ENCODE results near the gene DBX1. TPM values are rescaled to one million over a fixed set of nuclear protein-coding genes. Genes with fewer than 3 reads are reported as not detected.
"Not testable (repeated sequence)": the region's sequence is repeated elsewhere in the genome, so short reads cannot be mapped to it uniquely, and the experiment has no call there.

DBX1 gene
- total and polyA plus RNA-seq, 8 donors: not detected

DNA sequence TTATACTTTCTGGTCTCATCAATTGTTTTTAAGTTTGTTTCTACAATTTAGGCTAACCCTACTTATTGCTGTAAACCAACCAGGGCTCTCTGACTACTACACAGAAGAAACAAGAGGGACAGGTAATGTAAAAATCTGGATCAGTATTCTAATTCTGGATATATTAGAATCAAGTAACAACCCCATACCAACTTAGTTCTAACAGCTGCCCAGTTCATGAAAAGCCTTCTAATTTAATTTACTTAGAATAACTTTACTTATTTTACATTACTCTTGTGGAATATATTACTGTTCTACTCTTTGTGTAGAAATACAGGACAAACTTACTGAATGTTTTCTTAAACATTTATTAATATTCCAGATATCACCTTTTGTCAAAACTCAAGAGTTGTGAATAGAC is 45.5 kb upstream of the DBX1 start:
- no peak for DNase-seq
- no peak overlapping the region for H3K4me3 ChIP-seq
- H3K27me3 ChIP-seq: peaks cover 4 to 62% (median 33%) of the 10 kb centered on the region in 3 donors
- TF ChIP-seq, protein P1, sequence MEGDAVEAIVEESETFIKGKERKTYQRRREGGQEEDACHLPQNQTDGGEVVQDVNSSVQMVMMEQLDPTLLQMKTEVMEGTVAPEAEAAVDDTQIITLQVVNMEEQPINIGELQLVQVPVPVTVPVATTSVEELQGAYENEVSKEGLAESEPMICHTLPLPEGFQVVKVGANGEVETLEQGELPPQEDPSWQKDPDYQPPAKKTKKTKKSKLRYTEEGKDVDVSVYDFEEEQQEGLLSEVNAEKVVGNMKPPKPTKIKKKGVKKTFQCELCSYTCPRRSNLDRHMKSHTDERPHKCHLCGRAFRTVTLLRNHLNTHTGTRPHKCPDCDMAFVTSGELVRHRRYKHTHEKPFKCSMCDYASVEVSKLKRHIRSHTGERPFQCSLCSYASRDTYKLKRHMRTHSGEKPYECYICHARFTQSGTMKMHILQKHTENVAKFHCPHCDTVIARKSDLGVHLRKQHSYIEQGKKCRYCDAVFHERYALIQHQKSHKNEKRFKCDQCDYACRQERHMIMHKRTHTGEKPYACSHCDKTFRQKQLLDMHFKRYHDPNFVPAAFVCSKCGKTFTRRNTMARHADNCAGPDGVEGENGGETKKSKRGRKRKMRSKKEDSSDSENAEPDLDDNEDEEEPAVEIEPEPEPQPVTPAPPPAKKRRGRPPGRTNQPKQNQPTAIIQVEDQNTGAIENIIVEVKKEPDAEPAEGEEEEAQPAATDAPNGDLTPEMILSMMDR (IDR thresholded peaks at IDR 0.05): no peak
- TF ChIP-seq EP300 (IDR thresholded peaks at IDR 0.05) (no peak), POLR2AphosphoS5 (IDR thresholded peaks at IDR 0.05) (no peak), POLR2A (IDR thresholded peaks at IDR 0.05) (no peak)
- peaks cover 0 to 12% (median 2%) of the 10 kb centered on the region in 4 donors for H3K4me1 ChIP-seq
- intact Hi-C loops (cut with DNase I; ENCODE audit: low total_unique reads): no loop called here
- H3K9me3 ChIP-seq: no peaks in the 10 kb centered on the region
- no peak overlapping the region for H3K27ac ChIP-seq
- H3K36me3 ChIP-seq: no peaks in the 10 kb centered on the region

DNA sequence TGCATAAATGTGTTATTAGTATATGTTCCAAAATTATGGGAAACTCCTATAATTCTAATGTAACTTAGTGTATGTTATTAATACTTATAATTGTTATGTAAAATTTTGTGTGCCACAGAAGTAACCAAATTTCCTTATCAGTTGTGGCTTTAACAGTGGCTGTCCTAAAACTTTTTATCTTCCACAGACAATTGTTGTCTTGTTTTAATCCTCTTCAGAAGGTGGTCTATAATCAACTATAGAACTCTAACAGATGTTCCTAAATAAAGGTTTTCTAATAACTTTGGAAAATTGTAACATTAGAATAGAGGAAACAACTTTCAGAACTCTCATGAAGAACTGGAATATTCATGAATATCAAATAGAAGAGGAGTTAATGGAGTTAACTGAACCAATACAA is 44.4 kb upstream of the DBX1 start:
- H3K36me3 ChIP-seq: no peaks in the 10 kb centered on the region
- intact Hi-C loops (cut with DNase I; ENCODE audit: low total_unique reads): no loop called here
- no peak overlapping the region for H3K4me3 ChIP-seq
- TF ChIP-seq, protein P1 (IDR thresholded peaks at IDR 0.05): no peak
- TF ChIP-seq POLR2AphosphoS5 (IDR thresholded peaks at IDR 0.05) (no peak), POLR2A (IDR thresholded peaks at IDR 0.05) (no peak), EP300 (IDR thresholded peaks at IDR 0.05) (no peak)
- no peaks in the 10 kb centered on the region for H3K9me3 ChIP-seq
- peaks cover 0 to 12% (median 2%) of the 10 kb centered on the region in 4 donors for H3K4me1 ChIP-seq
- no peak for DNase-seq
- H3K27me3 ChIP-seq: peaks cover 4 to 55% (median 33%) of the 10 kb centered on the region in 3 donors
- H3K27ac ChIP-seq: no peak overlapping the region

DNA sequence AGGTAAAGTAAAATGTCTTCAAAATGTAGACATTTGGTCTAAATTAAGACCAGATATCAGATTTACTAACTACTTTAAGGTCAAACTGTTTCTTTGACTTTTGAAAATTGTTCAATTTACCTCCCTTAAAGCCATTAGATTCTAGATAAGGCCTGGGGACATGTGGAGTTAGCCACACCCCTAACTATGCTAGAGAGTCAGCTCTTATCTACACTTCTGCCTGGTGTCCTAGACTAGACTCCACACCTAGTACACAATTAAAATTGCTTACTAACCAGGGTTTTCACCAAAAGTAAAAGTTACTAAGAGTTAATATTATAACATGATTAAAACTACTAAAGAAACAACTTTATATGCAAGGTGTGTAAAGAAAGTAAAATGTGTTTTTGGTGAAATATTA is 43.6 kb upstream of the DBX1 start:
- Histone ChIP-seq H3K27me3 (peaks cover under 1 to 47% (median 28%) of the 10 kb centered on the region in 3 donors), H3K36me3 (no peaks in the 10 kb centered on the region), H3K9me3 (no peaks in the 10 kb centered on the region), H3K4me3 (no peak overlapping the region), H3K27ac (no peak overlapping the region), H3K4me1 (peaks cover 0 to 12% (median 2%) of the 10 kb centered on the region in 4 donors)
- TF ChIP-seq, protein P1 (IDR thresholded peaks at IDR 0.05): no peak
- TF ChIP-seq EP300 (IDR thresholded peaks at IDR 0.05) (no peak), POLR2AphosphoS5 (IDR thresholded peaks at IDR 0.05) (no peak), POLR2A (IDR thresholded peaks at IDR 0.05) (no peak)
- DNase-seq: no peak
- intact Hi-C loops (cut with DNase I; ENCODE audit: low total_unique reads): no loop called here

DNA sequence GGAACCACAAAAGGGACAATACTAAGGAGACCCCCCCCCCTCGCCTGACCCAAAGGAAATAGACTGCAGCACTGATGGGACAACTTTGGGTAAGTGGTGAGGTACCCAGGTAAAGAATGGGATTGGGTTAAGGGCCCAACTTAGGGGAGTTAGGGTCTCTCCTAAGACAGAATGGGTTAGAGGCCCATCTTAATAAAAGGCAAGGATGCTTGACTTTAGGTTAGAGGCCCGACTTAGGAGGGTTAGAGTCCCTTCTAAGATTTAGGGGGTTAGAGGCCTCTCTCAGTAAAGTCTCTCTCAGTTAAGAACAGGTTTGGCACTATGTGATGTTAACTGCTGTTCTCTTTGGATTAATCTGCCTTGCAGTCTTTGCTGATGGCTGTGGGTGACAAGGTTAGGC is 41.0 kb upstream of the DBX1 start:
- Histone ChIP-seq H3K27me3 (peaks cover 0 to 23% (median 2%) of the 10 kb centered on the region in 3 donors), H3K36me3 (no peaks in the 10 kb centered on the region), H3K4me1 (no peaks in the 10 kb centered on the region), H3K4me3 (no peak overlapping the region), H3K27ac (no peak overlapping the region), H3K9me3 (no peaks in the 10 kb centered on the region)
- WGBS, 5 donors: 15 to 31% (median 21%) methylated on average over 2 of the region's 2 CpGs
- no peak for DNase-seq
- intact Hi-C loops (cut with DNase I; ENCODE audit: low total_unique reads): no loop called here
- TF ChIP-seq POLR2AphosphoS5 (IDR thresholded peaks at IDR 0.05): no peak
- no peak for TF ChIP-seq EP300 (IDR thresholded peaks at IDR 0.05)
- TF ChIP-seq, protein P1 (IDR thresholded peaks at IDR 0.05): no peak
- TF ChIP-seq POLR2A (IDR thresholded peaks at IDR 0.05): no peak

DNA sequence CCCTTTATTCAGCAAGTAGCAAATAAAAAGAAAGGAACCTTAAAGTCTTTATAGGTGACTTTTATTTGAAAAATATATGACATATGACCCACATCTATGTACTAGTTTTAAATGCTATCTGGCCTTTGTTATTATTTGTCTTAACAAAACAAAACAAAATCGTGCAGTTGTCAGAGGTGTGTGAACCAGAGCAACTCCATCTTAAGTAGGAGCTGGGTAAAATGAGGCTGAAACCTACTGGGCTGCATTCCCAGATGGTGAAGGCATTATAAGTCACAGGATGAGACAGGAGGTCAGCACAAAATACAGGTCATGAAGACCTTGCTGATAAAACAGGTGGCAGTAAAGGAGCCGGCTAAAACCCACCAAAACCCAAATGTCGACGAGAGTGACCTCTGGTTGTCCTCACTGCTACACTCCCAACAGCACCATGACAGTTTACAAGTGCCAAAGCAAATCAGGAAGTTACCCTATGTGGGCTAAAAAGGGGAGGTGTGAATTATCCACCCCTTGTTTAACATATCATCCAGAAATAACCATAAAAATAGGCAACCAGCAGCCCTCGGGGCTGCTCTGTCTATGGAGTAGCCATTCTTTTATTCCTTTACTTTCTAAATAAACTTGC is 40.2 kb upstream of the DBX1 start:
- H3K27ac ChIP-seq; intact Hi-C loops (cut with DNase I; ENCODE audit: low total_unique reads); H3K4me3 ChIP-seq; H3K9me3 ChIP-seq; DNase-seq; H3K4me1 ChIP-seq; H3K36me3 ChIP-seq: not testable (repeated sequence)
- 17 to 31% (median 29%) methylated on average over 5 of the region's 5 CpGs for WGBS, 5 donors
- peaks cover 0 to 20% (median 0%) of the 10 kb centered on the region in 3 donors for H3K27me3 ChIP-seq

All from stomach (tissue), 9 donors.